ENCODE results near the gene ARL15. TPM values are rescaled to one million over a fixed set of nuclear protein-coding genes. Genes with fewer than 3 reads are reported as not detected.
A peak's percentile ranks its signal among the peaks of the same experiment; 100 is the strongest.

The ARL15 gene
- total RNA-seq, 6 donors from 2014 or later = 6.7 to 36.4 (median 20.7) TPM

DNA sequence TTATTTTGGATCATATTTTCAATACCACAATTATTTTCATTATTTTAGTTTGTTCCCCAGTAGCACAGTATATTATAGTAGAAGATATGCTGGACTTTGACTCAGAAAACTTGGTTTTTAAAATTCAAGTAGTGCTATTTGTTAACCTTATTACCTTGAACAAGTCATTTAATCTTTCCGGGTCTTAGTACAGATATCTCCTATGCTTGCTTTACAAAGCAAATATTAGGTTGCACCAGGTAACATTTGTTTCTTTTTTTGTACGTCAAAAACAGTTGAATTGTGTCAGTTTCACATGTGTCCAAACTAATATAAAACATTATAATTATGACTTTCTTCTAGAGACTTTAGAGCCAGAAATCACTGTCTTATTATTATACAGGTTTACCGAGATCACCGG, 338.1 kb downstream of the ARL15 start:
- TF ChIP-seq, protein P1, sequence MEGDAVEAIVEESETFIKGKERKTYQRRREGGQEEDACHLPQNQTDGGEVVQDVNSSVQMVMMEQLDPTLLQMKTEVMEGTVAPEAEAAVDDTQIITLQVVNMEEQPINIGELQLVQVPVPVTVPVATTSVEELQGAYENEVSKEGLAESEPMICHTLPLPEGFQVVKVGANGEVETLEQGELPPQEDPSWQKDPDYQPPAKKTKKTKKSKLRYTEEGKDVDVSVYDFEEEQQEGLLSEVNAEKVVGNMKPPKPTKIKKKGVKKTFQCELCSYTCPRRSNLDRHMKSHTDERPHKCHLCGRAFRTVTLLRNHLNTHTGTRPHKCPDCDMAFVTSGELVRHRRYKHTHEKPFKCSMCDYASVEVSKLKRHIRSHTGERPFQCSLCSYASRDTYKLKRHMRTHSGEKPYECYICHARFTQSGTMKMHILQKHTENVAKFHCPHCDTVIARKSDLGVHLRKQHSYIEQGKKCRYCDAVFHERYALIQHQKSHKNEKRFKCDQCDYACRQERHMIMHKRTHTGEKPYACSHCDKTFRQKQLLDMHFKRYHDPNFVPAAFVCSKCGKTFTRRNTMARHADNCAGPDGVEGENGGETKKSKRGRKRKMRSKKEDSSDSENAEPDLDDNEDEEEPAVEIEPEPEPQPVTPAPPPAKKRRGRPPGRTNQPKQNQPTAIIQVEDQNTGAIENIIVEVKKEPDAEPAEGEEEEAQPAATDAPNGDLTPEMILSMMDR (IDR thresholded peaks at IDR 0.05) = no peak
- TF ChIP-seq POLR2A (IDR thresholded peaks at IDR 0.05) = no peak
- no peak for TF ChIP-seq EP300 (IDR thresholded peaks at IDR 0.05)
- no peak for TF ChIP-seq POLR2AphosphoS5 (IDR thresholded peaks at IDR 0.05)
- H3K9me3 ChIP-seq = no peaks in the 10 kb centered on the region
- WGBS, 2 donors = 95 to 96% methylated on average over 4 of the region's 4 CpGs
- DNase-seq = no peak
- no peaks in the 10 kb centered on the region for H3K36me3 ChIP-seq
- H3K27me3 ChIP-seq = no peaks in the 10 kb centered on the region
- ATAC-seq (ENCODE audit: low FRiP score in 2 of 2) = no peak
- no peaks in the 10 kb centered on the region for H3K4me1 ChIP-seq
- no peak overlapping the region for H3K4me3 ChIP-seq
- H3K27ac ChIP-seq = no peak overlapping the region

DNA sequence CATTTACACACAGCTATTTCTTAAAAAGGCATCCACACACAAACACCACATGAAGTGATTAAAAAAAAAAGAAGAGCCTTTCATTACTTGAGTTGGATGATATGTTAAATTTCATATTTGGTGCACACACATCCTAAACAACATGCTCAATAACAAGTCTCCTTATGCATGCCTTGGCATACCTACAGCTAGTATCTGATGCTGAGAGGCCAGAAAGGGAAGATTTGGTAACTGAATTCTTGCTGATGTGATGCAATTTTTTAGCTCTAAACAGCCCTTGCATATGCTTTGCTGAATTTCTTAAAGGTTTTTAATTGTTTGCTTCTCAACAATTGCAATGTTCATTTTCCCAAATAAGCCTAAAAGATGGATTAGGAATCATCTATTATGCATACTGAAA, 338.8 kb downstream of the ARL15 start:
- DNase-seq (no peak), ATAC-seq (ENCODE audit: low FRiP score in 2 of 2) (no peak)
- TF ChIP-seq EP300 (IDR thresholded peaks at IDR 0.05) (no peak), POLR2A (IDR thresholded peaks at IDR 0.05) (no peak), POLR2AphosphoS5 (IDR thresholded peaks at IDR 0.05) (no peak)
- TF ChIP-seq, protein P1 (IDR thresholded peaks at IDR 0.05) = no peak
- Histone ChIP-seq H3K27me3 (no peaks in the 10 kb centered on the region), H3K27ac (no peak overlapping the region), H3K36me3 (no peaks in the 10 kb centered on the region), H3K9me3 (no peaks in the 10 kb centered on the region), H3K4me1 (no peaks in the 10 kb centered on the region), H3K4me3 (no peak overlapping the region)

DNA sequence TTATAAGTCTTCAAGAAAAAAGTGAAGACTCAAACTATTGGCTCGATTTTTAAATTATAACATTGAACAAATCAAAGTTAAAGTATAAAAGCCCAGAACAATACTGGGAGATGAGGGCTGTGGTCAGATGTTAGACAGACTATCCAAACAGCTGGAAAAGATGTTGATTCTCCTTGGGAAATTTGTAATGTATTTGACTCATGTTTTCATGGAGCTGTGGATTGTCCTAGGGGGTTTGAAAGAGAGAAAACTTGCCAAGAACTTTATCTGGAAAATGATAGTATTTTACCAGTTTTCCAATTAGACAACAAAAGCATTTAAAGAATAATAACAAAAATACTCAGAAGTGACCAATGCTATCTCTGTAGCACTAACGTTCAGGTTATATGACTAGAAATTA, 339.2 kb downstream of the ARL15 start:
- H3K27ac ChIP-seq = no peak overlapping the region
- no peaks in the 10 kb centered on the region for H3K4me1 ChIP-seq
- TF ChIP-seq, protein P1 (IDR thresholded peaks at IDR 0.05) = no peak
- TF ChIP-seq POLR2A (IDR thresholded peaks at IDR 0.05) = no peak
- no peak for TF ChIP-seq POLR2AphosphoS5 (IDR thresholded peaks at IDR 0.05)
- TF ChIP-seq EP300 (IDR thresholded peaks at IDR 0.05) = no peak
- ATAC-seq (ENCODE audit: low FRiP score in 2 of 2) = peak in 1 of 2 donors; percentile 64
- H3K4me3 ChIP-seq = no peak overlapping the region
- no peaks in the 10 kb centered on the region for H3K27me3 ChIP-seq
- 74 to 81% methylated on average over 2 of the region's 2 CpGs for WGBS, 2 donors
- DNase-seq = no peak
- no peaks in the 10 kb centered on the region for H3K36me3 ChIP-seq
- no peaks in the 10 kb centered on the region for H3K9me3 ChIP-seq

DNA sequence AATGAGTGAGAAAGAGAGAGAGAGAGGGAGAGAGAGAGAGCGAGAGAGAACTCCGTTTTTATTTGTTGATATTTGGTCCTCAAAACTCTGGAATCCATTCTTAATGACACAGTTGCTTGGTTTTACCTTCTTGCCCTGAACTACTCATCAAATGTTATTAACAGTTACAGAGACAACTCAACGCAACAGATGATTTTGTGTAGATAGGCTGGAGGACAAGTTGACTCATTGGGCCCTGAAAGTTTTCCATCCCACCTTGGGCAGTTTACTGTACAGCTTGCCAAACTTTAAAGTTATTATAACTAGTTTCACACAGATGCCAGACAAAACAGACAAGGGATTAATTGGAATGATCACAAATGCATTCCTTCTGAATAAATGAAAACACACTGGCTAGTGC, 339.9 kb downstream of the ARL15 start:
- Histone ChIP-seq H3K4me1 (no peaks in the 10 kb centered on the region), H3K27me3 (no peaks in the 10 kb centered on the region), H3K9me3 (no peaks in the 10 kb centered on the region), H3K4me3 (no peak overlapping the region), H3K27ac (no peak overlapping the region), H3K36me3 (no peaks in the 10 kb centered on the region)
- TF ChIP-seq POLR2AphosphoS5 (IDR thresholded peaks at IDR 0.05) = no peak
- no peak for TF ChIP-seq EP300 (IDR thresholded peaks at IDR 0.05)
- TF ChIP-seq, protein P1 (IDR thresholded peaks at IDR 0.05) = no peak
- no peak for TF ChIP-seq POLR2A (IDR thresholded peaks at IDR 0.05)
- DNase-seq (no peak), ATAC-seq (ENCODE audit: low FRiP score in 2 of 2) (no peak)
- WGBS, 2 donors = 87 to 93% methylated on average over 3 of the region's 3 CpGs

DNA sequence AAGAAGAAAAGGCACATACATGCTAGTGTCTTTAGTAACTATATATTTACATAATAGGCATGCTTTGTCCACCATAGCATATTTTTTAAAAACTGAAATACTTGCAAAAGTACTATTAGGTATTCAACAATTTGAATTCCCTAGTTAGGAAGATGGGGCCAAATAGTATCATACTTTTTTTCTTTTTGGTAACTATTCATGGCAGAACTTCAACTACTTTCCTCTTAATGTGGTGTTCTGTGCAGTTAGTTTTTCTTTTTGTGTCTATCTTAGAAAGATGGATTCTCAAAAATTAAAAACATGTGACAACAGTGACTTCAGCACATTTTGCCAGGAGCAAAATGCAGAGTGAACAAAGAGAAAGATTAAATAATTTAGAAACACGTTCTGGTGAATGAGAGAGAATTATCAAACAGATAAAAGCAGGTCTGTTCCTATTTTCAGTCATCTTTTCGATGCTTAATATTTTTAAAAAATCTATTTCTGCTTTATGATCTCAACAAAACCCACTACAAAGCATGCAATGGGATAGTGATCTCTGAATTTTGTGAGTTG, 341.1 kb downstream of the ARL15 start:
- H3K36me3 ChIP-seq = no peaks in the 10 kb centered on the region
- no peak overlapping the region for H3K27ac ChIP-seq
- no peaks in the 10 kb centered on the region for H3K27me3 ChIP-seq
- no peaks in the 10 kb centered on the region for H3K9me3 ChIP-seq
- TF ChIP-seq, protein P1 (IDR thresholded peaks at IDR 0.05) = no peak
- no peak for TF ChIP-seq EP300 (IDR thresholded peaks at IDR 0.05)
- no peak for TF ChIP-seq POLR2A (IDR thresholded peaks at IDR 0.05)
- no peak for TF ChIP-seq POLR2AphosphoS5 (IDR thresholded peaks at IDR 0.05)
- DNase-seq = no peak
- no peak for ATAC-seq (ENCODE audit: low FRiP score in 2 of 2)
- no peaks in the 10 kb centered on the region for H3K4me1 ChIP-seq
- H3K4me3 ChIP-seq = no peak overlapping the region
- 86 to 94% methylated on average over 2 of the region's 2 CpGs for WGBS, 2 donors

Measured in upper lobe of left lung (tissue), 6 donors.